Esophagus squamous epithelium (tissue), 4 donors: Measurements from ENCODE around the gene IL23A.

Experiments
- CTCF ChIP-seq, 6 experiments: fragments of 450-650 bp in 4 of 6; fragments of 200-600 bp in 2 of 6; sonication (generic) in 2 of 6; IDR thresholded peaks; one replicate each; pipeline ENCODE4 v1.5.1; 2016 to 2019; ENCODE audit warnings: antibody characterized with exemption in 6 of 6, mild to moderate bottlenecking in 4 of 6, moderate library complexity in 4 of 6
- POLR2A ChIP-seq, 4 donors: fragments of 450-650 bp; IDR thresholded peaks; one replicate each; pipeline ENCODE4 v1.6.1; 2017; ENCODE audit warnings: antibody characterized with exemption in 4 of 4, mild to moderate bottlenecking in 4 of 4, moderate library complexity in 3 of 4

GRCh38 chr12:56334490-56334793 lies 4.2 kb upstream of the IL23A start:
- TF ChIP-seq CTCF (IDR thresholded peaks at IDR 0.05) = no peak
- TF ChIP-seq POLR2A (IDR thresholded peaks at IDR 0.05) = no peak
